Measurements from ENCODE around the gene DBNDD1.

The DBNDD1 gene

GRCh38 chr16:89958068-89958467 is 61.2 kb downstream of the DBNDD1 start:
- ChIA-PET POLR2A (no interaction called here), CTCF (no interaction called here)
- no peak for TF ChIP-seq CTCF (IDR thresholded peaks at IDR 0.05; ENCODE audit: insufficient read depth, low read length, missing control alignments)
- no peak overlapping the region for H3K4me3 ChIP-seq (ENCODE audit: low read depth, low read length)
- no peak for DNase-seq (ENCODE audit: low read depth, low spot score)

GRCh38 chr16:89957216-89957785 is 62.0 kb downstream of the DBNDD1 start:
- no peak overlapping the region for H3K4me3 ChIP-seq (ENCODE audit: low read depth, low read length)
- CTCF ChIA-PET: no interaction called here
- no peak for DNase-seq (ENCODE audit: low read depth, low spot score)
- POLR2A ChIA-PET: interaction anchor here (0.6 kb wide), 1 partner anchor 41 kb away, joined by 3 read pairs; no protein-coding TSS in a partner anchor
- no peak for TF ChIP-seq CTCF (IDR thresholded peaks at IDR 0.05; ENCODE audit: insufficient read depth, low read length, missing control alignments)

DNA sequence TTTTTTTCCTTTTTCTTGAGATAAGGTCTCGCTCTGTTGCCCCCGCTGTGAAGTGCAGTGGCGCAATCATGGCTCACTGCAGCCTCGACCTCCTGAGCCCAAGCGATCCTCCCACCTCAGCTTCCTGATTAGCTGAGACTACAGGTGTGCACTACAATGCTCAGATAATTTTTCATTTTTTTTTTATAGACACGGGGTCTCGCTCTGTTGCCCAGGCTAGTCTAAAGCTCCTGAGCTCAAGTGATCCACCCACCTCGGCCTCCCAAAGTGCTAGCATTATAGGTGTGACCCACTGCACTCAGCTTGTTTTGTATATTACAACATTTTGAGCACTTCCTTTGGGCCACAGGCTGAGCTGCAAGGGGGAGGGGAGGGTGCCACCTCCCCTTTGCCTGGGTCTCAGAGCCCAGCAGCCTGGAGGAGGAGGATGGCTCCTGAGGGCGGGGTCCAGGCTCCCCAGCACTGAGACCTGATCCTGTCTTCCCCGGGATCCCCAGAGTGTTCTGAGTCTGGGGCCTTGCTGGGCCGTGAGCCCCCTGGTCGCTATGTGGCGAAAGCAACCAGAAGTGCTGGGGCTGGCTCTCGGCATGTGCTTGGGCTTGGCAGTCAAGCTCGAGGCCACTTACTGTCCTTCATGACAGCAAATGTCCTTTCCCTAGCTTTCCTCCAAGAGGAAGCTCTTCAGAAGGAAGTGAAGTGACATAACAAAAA is 62.6 kb downstream of the DBNDD1 start:
- POLR2A ChIA-PET: no interaction called here
- no peak for TF ChIP-seq CTCF (IDR thresholded peaks at IDR 0.05; ENCODE audit: insufficient read depth, low read length, missing control alignments)
- no peak for DNase-seq (ENCODE audit: low read depth, low spot score)
- no peak overlapping the region for H3K4me3 ChIP-seq (ENCODE audit: low read depth, low read length)
- CTCF ChIA-PET: no interaction called here

DNA sequence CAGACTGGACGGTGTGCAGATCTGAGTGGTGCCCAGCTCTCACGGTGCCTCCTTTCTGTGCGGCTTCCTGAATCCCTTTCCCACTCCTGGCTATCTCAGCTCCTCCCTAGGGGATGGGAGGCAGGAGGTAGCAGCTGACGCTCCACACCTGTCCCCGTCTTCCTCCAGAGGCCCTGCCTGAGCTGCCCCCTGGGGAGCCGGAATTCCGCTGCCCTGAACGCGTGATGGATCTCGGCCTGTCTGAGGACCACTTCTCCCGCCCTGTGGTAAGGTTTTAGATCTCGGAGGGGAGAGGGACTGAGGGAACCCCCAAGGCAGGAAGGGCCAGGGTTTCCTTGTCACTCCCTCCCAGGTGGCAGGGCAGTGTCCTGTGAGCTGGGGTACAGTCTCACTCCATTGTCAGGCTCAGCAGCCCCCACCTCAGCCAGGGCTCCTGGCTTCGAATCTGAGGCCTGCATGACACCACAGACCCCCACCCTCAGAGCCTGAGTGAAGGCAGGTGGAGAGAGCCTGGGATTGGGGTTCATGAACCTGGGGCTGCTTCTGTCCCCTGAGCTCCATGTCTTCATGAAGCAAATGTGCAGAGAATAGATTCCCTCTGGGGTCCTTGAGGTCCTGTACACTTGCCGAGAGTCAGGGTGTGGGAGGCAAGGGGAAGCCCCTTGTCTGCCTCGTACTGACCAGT is 64.1 kb downstream of the DBNDD1 start:
- H3K4me3 ChIP-seq (ENCODE audit: low read depth, low read length): no peak overlapping the region
- no peak for DNase-seq (ENCODE audit: low read depth, low spot score)
- TF ChIP-seq CTCF (IDR thresholded peaks at IDR 0.05; ENCODE audit: insufficient read depth, low read length, missing control alignments): no peak
- ChIA-PET CTCF (no interaction called here), POLR2A (no interaction called here)
